ENCODE measurements around the gene RDH16. TPM values are rescaled to one million over a fixed set of nuclear protein-coding genes. Genes with fewer than 3 reads are reported as not detected.

The RDH16 gene
- total and polyA plus RNA-seq, 4 experiments from 2014 or later: 0.09 to 1.9 (median 0.87) TPM

DNA sequence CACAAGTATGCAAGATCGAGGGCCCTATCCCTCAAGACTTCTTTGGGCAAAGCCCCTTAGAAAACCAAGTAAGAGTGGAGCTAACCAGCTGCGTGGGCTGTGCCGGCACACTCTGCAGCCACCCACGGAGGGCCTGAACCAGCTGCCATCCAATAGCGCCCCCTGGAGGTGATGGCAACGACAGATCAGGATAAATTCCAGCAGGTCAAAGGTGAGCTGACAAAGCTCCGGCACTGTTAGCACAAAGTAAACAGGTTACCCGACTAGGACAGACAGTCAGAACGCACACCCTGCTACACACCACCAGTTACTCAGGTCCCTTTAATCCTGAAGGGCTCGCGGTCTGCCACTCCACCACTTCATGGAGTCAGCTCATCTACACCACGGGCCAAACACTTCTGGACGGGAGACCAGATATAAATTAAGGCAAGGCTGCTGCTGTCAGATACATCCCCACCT, 44.1 kb upstream of the RDH16 start:
- no peaks in the 10 kb centered on the region for H3K27me3 Mint-ChIP-seq
- CTCF ChIA-PET (ENCODE audit: partially characterized antibody): interaction anchor here (0.6 to 15.8 kb wide), 20 partner anchors 9 to 371 kb away, joined by 3 to 226 read pairs (median 6); partner anchors contain the start of genes BAZ2A, PRIM1, STAT6 and TAC3

DNA sequence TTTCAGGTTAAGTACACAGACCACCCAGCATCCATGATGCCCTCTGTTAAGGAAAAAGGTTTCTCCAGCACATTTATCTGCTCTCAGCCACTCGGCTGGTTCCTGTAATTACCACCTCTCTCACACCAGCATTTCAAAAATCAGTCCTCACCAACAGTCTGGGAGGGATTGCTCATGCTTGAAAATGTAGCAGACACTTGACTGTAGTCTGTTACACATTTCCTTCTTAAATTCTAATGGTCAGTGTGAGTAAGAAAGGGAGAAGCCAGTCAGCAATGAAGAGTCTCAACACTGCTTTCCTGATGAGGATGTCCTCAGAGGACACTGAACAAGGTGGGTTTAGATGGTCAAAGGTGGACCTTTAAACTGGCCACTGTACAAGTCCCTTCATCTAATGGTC, 43.0 kb upstream of the RDH16 start:
- H3K27me3 ChIP-seq (ENCODE audit: insufficient read depth, low read length): no peaks in the 10 kb centered on the region
- H3K9me3 ChIP-seq (ENCODE audit: control insufficient read depth in 1 of 2, low read length in 2 of 2): no peaks in the 10 kb centered on the region
- H3K4me1 ChIP-seq (ENCODE audit: insufficient read depth, low read length): peaks cover 29% of the 10 kb centered on the region
- POLR2A ChIA-PET (ENCODE audit: partially characterized antibody): no interaction called here
- intact Hi-C loops (cut with micrococcal nuclease): no loop called here
- no peaks in the 10 kb centered on the region for H3K27me3 Mint-ChIP-seq
- H3K36me3 ChIP-seq (ENCODE audit: insufficient read depth, low read length): peaks cover 45% of the 10 kb centered on the region
- H3K4me3 Mint-ChIP-seq: no peak overlapping the region
- H3K36me3 Mint-ChIP-seq: peaks cover 48 to 77% of the 10 kb centered on the region in 2 donors
- no peak overlapping the region for H3K4me3 ChIP-seq (ENCODE audit: low read length in 2 of 2)
- H3K27ac ChIP-seq (ENCODE audit: low read depth, low read length): no peak overlapping the region
- no peak for DNase-seq
- no peaks in the 10 kb centered on the region for H3K9me3 Mint-ChIP-seq
- CTCF ChIA-PET (ENCODE audit: partially characterized antibody): interaction anchor here (2.2 to 15.8 kb wide), 3 partner anchors 10 to 62 kb away, joined by 15 to 226 read pairs (median 51); no protein-coding TSS in a partner anchor
- peaks cover 27 to 65% (median 44%) of the 10 kb centered on the region in 4 donors for H3K4me1 Mint-ChIP-seq
- peak overlapping the region in 1 of 7 donors; percentile 23 for H3K27ac Mint-ChIP-seq

More for the DNA sequence above, 44.1 kb upstream of the RDH16 start:
- no peaks in the 10 kb centered on the region for H3K9me3 ChIP-seq (ENCODE audit: control insufficient read depth in 1 of 2, low read length in 2 of 2)
- H3K27ac ChIP-seq (ENCODE audit: low read depth, low read length): no peak overlapping the region
- no peaks in the 10 kb centered on the region for H3K27me3 ChIP-seq (ENCODE audit: insufficient read depth, low read length)
- intact Hi-C loops (cut with micrococcal nuclease): no loop called here
- Mint-ChIP-seq H3K36me3 (peaks cover 48 to 72% of the 10 kb centered on the region in 2 donors), H3K9me3 (no peaks in the 10 kb centered on the region), H3K27ac (peak overlapping the region in 5 of 7 donors; percentile 42 to 69 (median 52)), H3K4me1 (peaks cover 30 to 71% (median 48%) of the 10 kb centered on the region in 4 donors), H3K4me3 (peak overlapping the region in 3 of 8 donors; percentile 29 to 43 (median 29))
- no peak overlapping the region for H3K4me3 ChIP-seq (ENCODE audit: low read length in 2 of 2)
- H3K4me1 ChIP-seq (ENCODE audit: insufficient read depth, low read length): peaks cover 33% of the 10 kb centered on the region
- peaks cover 45% of the 10 kb centered on the region for H3K36me3 ChIP-seq (ENCODE audit: insufficient read depth, low read length)
- peak; percentile 64 to 71 (median 68) for DNase-seq
- POLR2A ChIA-PET (ENCODE audit: partially characterized antibody): interaction anchor here (1.4 kb wide), 1 partner anchor 111 kb away, joined by 3 read pairs; no protein-coding TSS in a partner anchor

- H3K9me3 Mint-ChIP-seq: no peaks in the 10 kb centered on the region
Measured at GRCh38 chr12:56999456-56999855, 42.0 kb upstream of the RDH16 start.

GRCh38 chr12:56998981-56999380, 41.6 kb upstream of the RDH16 start:
- H3K4me3 ChIP-seq (ENCODE audit: low read length in 2 of 2): no peak overlapping the region
- H3K4me1 ChIP-seq (ENCODE audit: insufficient read depth, low read length): peaks cover 21% of the 10 kb centered on the region
- H3K27ac ChIP-seq (ENCODE audit: low read depth, low read length): no peak overlapping the region
- ChIA-PET CTCF (ENCODE audit: partially characterized antibody) (interaction anchor here (7.1 to 15.8 kb wide), 2 partner anchors 11 to 64 kb away, joined by 51 to 226 read pairs; no protein-coding TSS in a partner anchor), POLR2A (ENCODE audit: partially characterized antibody) (no interaction called here)
- H3K27me3 ChIP-seq (ENCODE audit: insufficient read depth, low read length): no peaks in the 10 kb centered on the region
- Mint-ChIP-seq H3K4me1 (peaks cover 21 to 51% (median 34%) of the 10 kb centered on the region in 4 donors), H3K36me3 (peaks cover 43 to 67% of the 10 kb centered on the region in 2 donors), H3K4me3 (peak overlapping the region in 1 of 8 donors; percentile 36), H3K9me3 (no peaks in the 10 kb centered on the region), H3K27me3 (no peaks in the 10 kb centered on the region), H3K27ac (peak overlapping the region in 6 of 7 donors; percentile 39 to 85 (median 74))
- H3K36me3 ChIP-seq (ENCODE audit: insufficient read depth, low read length): peaks cover 41% of the 10 kb centered on the region
- intact Hi-C loops (cut with micrococcal nuclease): no loop called here
- DNase-seq: no peak
- H3K9me3 ChIP-seq (ENCODE audit: control insufficient read depth in 1 of 2, low read length in 2 of 2): no peaks in the 10 kb centered on the region

More at GRCh38 chr12:56999456-56999855, 42.0 kb upstream of the RDH16 start:
- peaks cover 45% of the 10 kb centered on the region for H3K36me3 ChIP-seq (ENCODE audit: insufficient read depth, low read length)
- H3K27me3 Mint-ChIP-seq: no peaks in the 10 kb centered on the region
- peak overlapping the region in 5 of 7 donors; percentile 29 to 85 (median 73) for H3K27ac Mint-ChIP-seq
- H3K4me1 Mint-ChIP-seq: peaks cover 23 to 55% (median 36%) of the 10 kb centered on the region in 4 donors
- H3K4me3 Mint-ChIP-seq: no peak overlapping the region
- H3K4me3 ChIP-seq (ENCODE audit: low read length in 2 of 2): no peak overlapping the region
- CTCF ChIA-PET (ENCODE audit: partially characterized antibody): interaction anchor here (7.1 to 15.8 kb wide), 2 partner anchors 12 to 63 kb away, joined by 51 to 226 read pairs; no protein-coding TSS in a partner anchor
- DNase-seq: no peak
- intact Hi-C loops (cut with micrococcal nuclease): no loop called here
- peaks cover 48 to 72% of the 10 kb centered on the region in 2 donors for H3K36me3 Mint-ChIP-seq
- H3K4me1 ChIP-seq (ENCODE audit: insufficient read depth, low read length): peaks cover 21% of the 10 kb centered on the region
- no peaks in the 10 kb centered on the region for H3K9me3 ChIP-seq (ENCODE audit: control insufficient read depth in 1 of 2, low read length in 2 of 2)
- H3K27ac ChIP-seq (ENCODE audit: low read depth, low read length): no peak overlapping the region
- POLR2A ChIA-PET (ENCODE audit: partially characterized antibody): no interaction called here
- H3K27me3 ChIP-seq (ENCODE audit: insufficient read depth, low read length): no peaks in the 10 kb centered on the region

DNA sequence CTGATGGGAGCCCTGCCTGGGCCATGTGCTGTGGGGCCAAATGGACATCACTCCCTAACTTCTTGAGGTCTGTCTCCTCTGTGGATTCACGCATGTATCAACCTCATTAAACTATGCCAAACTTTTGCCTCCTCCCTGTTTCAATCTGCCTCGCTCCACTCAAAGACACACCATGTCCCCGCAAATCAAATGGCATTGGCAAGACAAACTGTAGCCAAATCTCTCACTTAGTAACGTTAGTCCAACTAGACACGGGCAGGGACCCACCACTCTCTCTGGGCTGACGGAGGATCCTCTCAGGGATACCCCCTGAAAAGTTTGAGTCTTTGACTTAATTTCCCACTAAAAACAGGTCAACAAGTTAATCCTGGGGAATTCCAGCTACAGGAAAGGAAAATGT, 40.9 kb upstream of the RDH16 start:
- Mint-ChIP-seq H3K4me1 (peaks cover 18 to 45% (median 32%) of the 10 kb centered on the region in 4 donors), H3K27ac (peak overlapping the region in 4 of 7 donors; percentile 15 to 85 (median 76)), H3K36me3 (peaks cover 37 to 60% of the 10 kb centered on the region in 2 donors), H3K27me3 (no peaks in the 10 kb centered on the region), H3K4me3 (no peak overlapping the region), H3K9me3 (no peaks in the 10 kb centered on the region)
- ChIA-PET POLR2A (ENCODE audit: partially characterized antibody) (no interaction called here), CTCF (ENCODE audit: partially characterized antibody) (interaction anchor here (2.1 to 15.8 kb wide), 3 partner anchors 11 to 240 kb away, joined by 7 to 226 read pairs (median 51); no protein-coding TSS in a partner anchor)
- peaks cover 21% of the 10 kb centered on the region for H3K4me1 ChIP-seq (ENCODE audit: insufficient read depth, low read length)
- intact Hi-C loops (cut with micrococcal nuclease): no loop called here
- H3K4me3 ChIP-seq (ENCODE audit: low read length in 2 of 2): no peak overlapping the region
- no peaks in the 10 kb centered on the region for H3K9me3 ChIP-seq (ENCODE audit: control insufficient read depth in 1 of 2, low read length in 2 of 2)
- H3K36me3 ChIP-seq (ENCODE audit: insufficient read depth, low read length): peaks cover 34% of the 10 kb centered on the region
- no peak overlapping the region for H3K27ac ChIP-seq (ENCODE audit: low read depth, low read length)
- H3K27me3 ChIP-seq (ENCODE audit: insufficient read depth, low read length): no peaks in the 10 kb centered on the region
- no peak for DNase-seq

DNA sequence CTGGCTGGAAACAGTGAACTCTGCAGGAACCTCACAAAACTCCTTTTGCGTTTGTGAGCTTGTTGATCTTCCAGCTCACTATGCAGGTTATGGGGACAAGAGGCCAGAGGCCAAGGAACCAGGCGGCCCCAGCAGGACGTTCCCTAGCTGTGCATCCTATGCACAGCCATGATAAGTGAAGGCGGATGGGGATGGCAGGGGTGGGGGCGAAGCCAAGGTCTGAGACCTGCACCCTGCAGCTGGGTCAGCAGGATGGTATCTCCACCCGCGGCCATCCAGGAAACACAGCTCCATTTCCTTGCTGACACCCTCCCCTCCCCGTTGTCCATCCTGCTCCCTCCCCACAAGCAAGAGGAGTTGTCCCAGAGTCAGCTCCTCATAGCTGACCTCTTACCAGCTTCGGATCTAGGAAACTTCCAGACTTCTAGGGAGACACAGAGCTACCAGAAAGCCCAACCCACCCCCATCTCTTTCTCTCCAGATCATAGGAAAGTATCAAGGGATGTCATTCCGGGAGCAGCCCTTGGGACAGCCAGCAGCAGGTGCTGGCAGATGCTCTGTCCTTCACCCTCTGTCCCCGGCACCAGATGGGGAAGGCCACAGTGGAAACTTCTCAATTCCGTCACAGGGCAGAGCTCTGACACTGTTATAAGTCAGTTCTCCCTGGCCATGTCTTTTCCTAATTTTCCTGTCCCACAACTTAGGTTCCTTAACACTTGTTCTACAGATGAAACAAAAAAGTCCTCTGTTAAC, 39.6 kb upstream of the RDH16 start:
- peaks cover 21% of the 10 kb centered on the region for H3K36me3 ChIP-seq (ENCODE audit: insufficient read depth, low read length)
- H3K9me3 ChIP-seq (ENCODE audit: control insufficient read depth in 1 of 2, low read length in 2 of 2): no peaks in the 10 kb centered on the region
- H3K4me1 ChIP-seq (ENCODE audit: insufficient read depth, low read length): peaks cover 17% of the 10 kb centered on the region
- peak overlapping the region in 1 of 7 donors; percentile 15 for H3K27ac Mint-ChIP-seq
- no peak overlapping the region for H3K27ac ChIP-seq (ENCODE audit: low read depth, low read length)
- CTCF ChIA-PET (ENCODE audit: partially characterized antibody): interaction anchor here (0.9 to 2.1 kb wide), 5 partner anchors 8 to 238 kb away, joined by 3 to 10 read pairs (median 5); partner anchors contain the start of gene LRP1
- peaks cover 30 to 47% of the 10 kb centered on the region in 2 donors for H3K36me3 Mint-ChIP-seq
- DNase-seq: no peak
- no peak overlapping the region for H3K4me3 Mint-ChIP-seq
- no peaks in the 10 kb centered on the region for H3K9me3 Mint-ChIP-seq
- H3K27me3 Mint-ChIP-seq: no peaks in the 10 kb centered on the region
- H3K27me3 ChIP-seq (ENCODE audit: insufficient read depth, low read length): no peaks in the 10 kb centered on the region
- peaks cover 18 to 37% (median 28%) of the 10 kb centered on the region in 4 donors for H3K4me1 Mint-ChIP-seq
- POLR2A ChIA-PET (ENCODE audit: partially characterized antibody): no interaction called here
- H3K4me3 ChIP-seq (ENCODE audit: low read length in 2 of 2): no peak overlapping the region
- intact Hi-C loops (cut with micrococcal nuclease): no loop called here

All from CD4-positive, alpha-beta memory T cell (primary cell).